Hindlimb muscle (tissue), 1 donor: ENCODE results near the gene ABTB1. TPM values are rescaled to one million over a fixed set of nuclear protein-coding genes. Genes with fewer than 3 reads are reported as not detected.

ENCODE experiments used
- DNase-seq: peaks from one replicate; pipeline ENCODE4 v3.0.0-alpha.2; 2013
- polyA plus RNA-seq: library from polyadenylated mRNA; unstranded; fragments of 120-200 nt; gene quantifications from one replicate; pipeline ENCODE4 v1.2.1, GENCODE V29; 2013; ENCODE audit not compliant: insufficient read length

The ABTB1 gene
- polyA plus RNA-seq, 1 donor = 16.6 TPM

DNA sequence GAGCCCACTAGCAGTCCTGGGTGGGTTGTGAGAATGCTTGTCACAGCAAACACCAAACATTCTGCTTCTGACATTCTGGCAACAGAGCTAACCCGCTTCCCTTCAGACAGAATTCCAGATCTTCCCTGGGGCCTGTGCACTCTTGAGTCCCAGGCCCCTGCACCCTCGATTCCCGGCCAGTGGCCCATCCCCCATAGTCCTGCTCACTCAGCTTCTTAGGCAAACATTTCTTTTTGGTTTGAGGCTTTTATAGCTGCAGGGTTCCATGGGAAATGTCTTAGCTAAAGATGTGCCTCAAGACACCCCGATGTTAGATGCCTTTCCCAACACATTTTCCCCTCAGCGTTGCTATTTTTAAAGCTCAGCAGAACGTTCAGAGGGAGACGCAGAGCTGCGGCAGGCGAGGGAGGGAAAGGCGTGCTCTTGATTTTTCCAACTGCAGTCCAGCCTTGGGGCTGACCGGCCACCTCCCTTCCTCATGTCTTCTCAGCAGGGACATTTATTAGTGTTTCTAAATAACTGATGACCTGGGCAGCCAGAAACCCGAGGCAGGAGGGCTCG, 35.2 kb downstream of the ABTB1 start:
- no peak for DNase-seq

DNA sequence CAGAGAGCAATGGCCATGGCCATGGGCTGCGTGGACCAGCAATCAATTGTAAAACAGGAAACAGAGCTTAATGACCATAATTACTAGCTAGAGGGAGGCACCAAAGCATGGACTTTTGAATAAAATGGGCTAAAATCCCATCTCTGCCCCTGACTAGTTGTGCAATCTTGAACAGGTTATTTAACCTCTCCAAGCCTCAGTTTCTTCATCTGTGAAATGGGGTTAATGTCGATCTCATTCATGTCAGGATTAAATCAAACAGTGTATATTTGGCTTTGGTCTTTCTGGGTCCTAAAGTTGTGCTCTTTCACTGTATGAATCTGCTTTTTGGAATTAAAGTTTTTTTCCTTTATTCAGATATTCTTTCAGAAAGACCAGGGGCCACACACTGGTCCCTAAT, 36.1 kb downstream of the ABTB1 start:
- no peak for DNase-seq

DNA sequence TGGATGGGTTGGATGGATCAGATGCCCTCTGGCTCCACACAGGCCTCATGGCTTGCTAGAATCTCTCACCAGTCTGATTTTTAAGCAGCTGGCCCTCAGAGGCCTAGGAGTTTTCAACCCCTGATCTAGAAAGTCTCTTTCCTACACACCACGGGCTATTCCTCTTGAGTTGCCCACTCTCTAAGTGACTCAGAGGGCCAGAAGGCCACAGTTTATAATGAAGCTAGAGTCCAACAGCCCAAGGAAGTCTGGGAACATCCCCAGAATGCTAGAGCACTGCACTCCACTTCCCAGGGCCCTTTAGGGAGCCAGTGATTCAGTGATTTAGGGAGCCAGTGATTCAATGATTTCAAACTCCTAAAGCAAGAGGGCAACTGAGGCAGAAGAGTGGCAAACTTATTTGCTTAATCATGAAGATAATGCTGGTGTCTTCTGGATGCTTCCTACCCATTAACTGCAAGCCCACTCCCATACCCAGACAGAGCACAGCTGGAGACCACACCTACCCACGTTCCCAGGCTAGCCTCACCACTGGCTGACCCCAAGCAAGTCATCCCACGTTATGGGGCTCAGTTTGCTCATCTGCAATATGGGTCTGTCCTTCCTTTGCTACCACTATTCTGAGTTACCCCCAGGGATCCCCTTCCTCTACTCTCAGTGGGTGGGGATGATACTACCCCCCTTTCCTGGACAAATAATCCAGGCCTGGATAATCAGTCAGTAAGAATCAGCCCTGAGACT, 36.7 kb downstream of the ABTB1 start:
- DNase-seq = no peak

DNA sequence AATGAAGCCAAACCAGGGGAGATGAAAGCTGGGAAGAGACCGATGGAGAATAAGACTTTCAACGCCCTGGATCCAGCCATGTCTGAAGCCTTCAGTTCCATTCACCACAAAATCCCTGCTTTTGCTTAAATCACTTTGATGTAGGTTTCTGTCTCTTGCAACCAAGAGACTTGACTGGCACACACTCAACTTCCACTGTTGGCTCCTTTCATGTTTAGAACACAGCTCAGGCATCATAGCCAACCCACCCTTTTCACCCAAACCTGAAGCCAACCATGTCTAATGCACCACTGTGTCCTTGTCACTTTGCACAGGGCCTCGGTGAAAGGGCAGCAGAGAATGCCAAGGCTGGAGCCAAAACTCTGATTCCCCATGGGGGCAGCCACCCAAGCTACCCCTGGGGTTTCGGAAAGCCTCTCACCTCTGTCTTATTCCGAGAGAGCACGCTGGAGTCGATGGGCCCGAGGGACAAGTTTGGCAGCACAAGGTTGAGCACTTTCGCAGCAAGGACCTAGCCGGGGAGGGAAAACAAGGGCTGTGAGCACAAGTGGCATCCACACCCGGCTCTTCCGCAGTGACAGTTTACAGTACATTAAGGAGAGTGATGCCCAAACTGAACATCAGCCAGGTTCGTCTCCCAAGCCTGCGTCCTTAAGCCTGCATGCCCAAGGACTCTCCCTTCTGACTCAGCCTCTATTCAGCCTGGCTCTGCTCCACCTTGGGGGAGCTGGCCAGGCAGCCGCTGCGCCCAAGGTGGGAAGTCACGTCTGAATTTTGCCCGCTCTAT, 37.6 kb downstream of the ABTB1 start:
- no peak for DNase-seq

DNA sequence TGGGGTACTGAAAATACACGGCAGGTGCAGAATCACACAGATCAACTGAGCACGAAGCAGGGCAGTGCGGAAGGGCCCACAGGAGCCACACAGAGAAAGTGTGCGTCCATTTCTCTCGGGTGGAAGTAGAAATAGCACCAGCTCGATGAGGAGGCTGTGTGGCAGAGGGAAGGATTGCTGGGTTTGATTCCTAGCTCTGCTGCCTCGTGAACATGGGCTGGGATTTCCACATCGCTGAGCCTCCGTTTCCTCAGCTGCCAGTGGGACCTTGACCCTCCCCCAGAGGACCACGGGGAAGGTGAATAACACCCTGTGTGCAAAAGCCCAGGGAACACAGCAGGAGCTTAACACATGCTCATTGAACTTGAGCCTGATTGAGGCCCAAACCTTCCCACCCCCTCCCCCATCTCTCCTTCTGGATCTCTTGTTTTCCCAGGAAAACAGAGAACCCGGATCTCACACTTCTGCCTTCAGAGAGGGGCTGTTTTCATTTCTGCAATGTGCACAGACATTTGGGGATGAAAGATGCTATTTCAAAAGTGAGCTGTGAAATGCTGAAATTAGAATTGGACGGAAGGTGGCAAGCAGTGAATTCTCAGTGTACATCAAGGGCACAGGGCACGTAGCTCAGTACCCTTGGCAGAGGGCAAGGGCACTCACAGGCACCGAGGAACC, 38.4 kb downstream of the ABTB1 start:
- DNase-seq = no peak

DNA sequence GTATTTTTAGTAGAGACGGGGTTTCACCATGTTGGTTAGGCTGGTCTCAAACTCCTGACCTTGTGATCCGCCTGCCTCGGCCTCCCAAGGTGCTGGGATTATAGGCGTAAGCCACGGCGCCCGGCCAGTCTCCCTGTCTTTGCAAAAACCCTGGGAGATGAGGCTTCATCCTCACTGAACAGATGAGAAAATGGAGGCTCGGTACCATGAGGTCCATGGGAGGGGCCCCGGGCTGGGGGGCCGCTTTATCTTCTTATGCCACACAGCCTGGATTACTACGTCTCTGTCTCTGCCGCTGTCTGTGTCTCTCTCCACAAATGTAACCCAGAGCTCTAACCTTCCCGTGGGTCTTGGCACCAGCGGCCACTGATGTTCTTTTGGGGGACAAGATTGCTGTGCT, 39.1 kb downstream of the ABTB1 start:
- no peak for DNase-seq

DNA sequence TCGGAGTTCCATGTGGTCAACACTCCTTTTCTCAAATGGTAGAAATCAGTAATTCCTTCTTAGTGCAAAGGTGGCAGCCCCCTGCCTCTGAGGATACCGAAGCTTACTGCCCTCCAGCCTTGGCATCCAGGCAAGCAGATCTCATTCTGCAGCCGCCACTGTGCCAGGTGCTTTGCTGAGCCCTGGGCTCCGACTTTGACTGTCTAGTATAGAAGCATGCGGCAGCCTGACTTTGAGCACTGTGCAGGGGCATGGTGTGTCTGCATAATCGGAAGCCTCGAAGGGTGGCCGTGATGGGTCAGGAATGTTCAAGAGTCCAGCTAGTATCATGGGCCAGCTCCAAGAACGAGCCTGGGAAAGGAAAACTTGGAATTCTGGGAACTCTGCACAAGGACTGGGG, 39.7 kb downstream of the ABTB1 start:
- DNase-seq = no peak

DNA sequence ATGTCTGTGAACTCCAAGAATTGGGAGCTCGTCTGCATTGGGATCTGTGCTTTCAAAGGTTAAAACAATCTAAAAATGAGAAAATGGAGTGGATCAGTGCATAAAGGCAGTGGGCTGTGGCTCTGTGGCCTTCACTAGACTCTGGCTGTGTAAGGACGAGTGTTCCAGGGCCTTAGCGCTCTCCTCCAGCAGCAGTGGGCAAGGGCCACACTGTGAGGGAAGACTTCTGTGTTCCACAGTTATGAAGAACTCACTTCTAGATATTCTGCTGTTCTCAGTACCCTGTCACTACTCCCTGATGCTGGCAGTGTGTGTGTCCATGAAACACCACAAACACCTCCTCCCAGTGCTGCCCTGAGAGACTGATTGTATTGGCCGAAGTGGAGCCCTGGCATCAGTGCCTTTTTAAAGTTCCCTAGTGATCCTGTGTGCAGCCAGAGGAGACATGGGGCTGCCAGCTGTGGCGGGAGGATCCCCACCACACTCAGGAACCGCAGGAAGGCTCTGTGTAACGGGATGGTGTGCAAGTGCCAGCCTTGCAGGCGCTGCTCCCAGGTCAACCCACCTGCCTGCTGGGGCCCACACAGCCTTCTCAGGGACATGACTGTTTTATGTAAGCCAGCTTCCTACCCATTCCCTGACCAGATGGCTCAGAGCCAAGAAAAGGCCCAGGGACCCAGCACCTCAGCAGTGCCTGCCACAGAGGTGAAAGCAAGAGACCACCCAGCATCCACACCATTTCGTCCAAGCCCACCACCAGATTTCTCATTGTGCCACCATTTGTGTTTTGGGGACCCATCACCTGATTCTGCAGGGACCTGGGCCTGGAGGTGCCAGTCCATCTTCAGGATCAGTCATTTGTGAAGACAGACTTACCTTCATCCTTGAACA, 40.4 kb downstream of the ABTB1 start:
- DNase-seq = no peak

DNA sequence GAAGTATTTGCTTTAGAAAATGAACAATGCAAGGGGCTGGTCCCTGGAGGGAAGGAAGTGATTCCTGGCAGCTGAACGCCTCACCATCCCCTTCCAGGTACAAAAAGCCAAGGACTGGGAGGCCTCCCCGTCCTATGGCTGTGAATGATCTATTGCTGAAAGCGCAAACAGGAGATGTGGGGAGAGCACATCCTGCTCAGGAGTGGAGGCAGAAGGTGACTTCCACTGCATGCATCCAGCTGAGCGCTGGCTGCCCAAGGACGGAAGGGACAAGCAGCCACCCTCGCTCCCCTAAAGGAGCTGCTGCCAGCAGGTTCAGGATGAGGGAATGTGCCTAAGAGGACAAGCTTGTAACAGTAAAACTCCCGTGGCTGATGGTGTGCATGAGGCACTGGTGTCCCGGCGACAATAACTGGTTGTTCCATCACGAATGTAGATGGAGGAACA, 41.4 kb downstream of the ABTB1 start:
- DNase-seq = no peak

DNA sequence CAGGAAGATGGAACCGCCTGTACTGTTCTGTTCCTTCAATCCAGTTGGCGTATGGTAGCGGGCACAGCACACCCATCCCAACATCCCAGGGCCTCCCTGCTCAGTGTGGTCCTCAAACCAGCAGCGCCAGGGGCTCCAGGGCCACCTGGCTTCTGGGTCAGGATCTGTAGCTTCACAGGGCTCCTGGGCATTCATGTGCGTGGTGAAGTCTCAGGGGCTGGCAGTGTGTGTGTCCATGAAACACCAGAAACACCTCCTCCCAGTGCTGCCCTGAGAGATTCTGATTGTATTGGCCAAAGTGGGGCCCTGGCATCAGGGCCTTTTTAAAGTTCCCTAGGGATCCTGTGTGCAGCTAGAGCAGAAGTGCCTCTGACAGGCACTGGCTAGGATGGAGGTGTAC, 42.1 kb downstream of the ABTB1 start:
- no peak for DNase-seq

DNA sequence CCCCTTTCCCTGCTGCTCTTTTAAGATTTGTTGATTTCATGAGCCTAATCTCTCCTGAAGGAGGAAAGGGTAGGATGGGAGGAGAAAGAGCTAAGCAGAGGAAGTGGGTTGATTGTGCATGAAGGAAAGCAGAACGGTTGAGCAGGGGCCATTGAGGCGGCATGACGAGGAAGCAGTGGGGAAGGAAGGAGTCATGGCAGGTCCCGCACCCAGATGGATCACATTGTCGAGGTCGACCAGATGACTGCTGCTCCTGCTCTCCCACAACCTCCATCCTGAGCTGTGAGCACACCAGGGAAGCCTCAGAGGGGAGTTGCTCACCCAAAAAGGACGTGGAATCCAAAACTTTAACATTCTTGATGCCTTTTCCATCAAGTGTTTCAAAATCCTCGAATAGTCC, 42.8 kb downstream of the ABTB1 start:
- no peak for DNase-seq

DNA sequence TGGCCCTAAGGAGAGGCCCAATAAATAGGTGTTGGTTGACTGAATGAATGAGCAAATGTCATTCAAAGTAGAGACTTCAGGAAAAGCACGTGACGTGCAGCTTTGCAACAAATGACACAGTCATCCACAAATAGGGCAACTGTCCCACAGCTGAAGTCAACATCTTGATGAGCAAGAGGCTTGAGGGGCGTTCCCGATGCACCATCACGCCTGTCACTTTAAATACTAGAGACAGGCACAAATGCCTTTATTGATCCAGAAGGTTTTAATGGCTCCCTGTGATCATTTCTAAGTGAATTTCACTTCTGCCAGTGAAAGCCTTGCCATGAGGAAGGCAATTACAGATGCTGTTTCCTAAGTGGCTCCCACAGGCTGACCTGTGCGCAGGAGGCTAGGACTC, 43.6 kb downstream of the ABTB1 start:
- no peak for DNase-seq

DNA sequence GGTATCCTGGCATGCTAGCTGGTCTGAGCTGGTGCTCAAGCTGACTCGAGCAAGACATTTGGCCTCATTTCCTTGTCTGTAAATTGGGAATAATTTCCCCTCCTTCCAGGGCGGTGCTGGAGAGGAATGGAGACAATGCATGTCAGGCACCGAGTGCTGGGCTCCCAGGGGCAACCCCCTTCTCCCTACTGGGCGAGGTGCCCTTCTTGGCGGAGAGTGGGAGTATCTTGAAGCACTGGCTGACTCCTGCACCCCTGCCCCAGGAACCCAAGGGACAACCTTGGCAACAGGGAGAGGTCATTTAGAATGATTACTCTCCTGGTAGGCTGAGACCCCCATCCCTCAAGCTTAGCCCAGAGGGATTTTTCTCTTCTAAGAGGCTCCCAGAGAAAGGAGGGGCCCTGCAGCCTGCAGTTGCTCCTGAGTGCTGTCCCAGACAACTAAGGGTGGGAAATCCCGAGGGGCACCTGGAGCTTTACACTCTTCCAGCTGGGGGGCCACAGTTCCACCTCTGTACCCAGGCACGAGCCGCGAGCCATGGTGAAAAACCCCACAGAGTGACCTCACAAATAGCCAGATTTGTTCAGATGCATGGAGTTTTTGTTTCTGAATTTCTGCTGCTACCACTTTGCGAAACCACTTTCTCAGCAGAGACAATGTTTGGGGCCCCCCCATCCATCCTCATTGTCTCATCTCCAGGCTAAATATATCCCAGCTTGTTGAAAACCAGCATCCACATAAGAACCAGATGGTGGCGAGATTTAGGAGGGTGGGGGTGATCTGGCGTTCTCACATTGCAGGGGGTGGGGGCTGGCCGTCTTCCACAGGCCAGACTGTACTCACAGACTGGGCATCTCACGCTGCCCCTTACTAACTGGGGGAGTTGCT, 44.8 kb downstream of the ABTB1 start:
- no peak for DNase-seq

DNA sequence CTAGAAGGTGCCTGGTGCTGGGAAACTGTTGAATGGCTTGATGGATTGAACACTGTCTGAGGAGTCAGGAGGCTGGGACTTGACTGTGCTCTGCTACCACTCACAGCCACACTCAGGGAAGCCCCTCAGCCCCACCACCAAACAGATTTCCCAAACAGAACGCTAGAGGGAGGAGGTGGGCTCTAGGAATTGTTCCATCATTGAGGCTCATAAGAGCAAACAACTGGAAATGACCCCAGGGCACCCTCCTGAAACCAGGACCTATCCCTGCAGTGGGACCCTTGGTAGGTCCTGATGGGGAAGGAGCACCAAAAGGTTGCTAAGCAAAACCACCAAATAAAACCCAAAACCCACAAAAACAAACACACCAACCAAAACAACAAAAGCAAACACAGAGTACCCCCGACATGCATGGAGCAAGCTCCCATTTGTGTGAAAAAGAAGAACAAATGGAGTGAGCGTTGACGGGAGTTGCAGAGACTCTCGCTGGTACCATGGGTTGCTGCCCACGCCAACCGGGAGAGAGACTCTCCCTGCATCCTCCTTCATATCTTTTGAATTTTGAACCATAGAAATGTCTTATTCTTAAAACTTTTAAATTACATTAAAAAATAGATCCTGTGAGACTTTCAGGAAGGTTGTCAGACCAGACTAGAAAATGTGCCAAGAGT, 45.6 kb downstream of the ABTB1 start:
- no peak for DNase-seq

DNA sequence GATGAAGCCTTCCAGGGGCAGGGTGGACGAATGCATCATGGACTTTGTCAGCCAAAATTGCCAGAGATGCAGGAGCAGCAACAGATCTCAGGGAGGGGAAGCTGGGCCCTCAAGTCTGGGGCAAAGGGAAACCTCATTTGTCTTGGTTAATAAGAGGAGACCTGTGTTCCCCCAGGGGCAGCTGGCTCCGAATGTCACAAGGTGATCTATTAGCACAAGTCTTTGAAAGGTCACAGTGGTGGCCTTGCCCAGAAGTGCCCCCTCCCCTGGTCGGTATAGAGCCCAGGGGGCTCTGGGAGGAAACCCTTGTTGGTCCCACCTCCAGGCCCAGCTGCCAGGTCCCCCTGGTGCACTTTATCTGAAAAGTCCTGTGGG, 46.2 kb downstream of the ABTB1 start:
- no peak for DNase-seq

DNA sequence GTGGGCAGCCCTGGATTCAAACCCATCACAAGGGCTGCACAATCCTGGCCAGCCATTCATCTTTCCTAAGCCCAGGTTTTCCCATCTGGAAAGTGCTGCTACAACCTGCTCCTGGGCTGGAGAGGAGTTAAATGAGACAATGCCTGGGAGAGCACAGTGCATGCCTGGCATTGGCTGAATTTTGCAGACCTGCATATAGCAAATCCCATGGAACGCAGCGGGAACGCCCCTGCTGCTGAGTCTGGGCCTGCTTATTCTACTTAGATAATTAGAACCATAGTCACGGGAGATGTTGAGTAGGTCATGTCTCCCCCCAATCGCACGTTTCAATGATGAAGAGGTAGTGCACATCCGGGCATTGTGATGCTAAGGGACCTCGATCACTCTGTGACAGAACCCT, 46.6 kb downstream of the ABTB1 start:
- DNase-seq = no peak

DNA sequence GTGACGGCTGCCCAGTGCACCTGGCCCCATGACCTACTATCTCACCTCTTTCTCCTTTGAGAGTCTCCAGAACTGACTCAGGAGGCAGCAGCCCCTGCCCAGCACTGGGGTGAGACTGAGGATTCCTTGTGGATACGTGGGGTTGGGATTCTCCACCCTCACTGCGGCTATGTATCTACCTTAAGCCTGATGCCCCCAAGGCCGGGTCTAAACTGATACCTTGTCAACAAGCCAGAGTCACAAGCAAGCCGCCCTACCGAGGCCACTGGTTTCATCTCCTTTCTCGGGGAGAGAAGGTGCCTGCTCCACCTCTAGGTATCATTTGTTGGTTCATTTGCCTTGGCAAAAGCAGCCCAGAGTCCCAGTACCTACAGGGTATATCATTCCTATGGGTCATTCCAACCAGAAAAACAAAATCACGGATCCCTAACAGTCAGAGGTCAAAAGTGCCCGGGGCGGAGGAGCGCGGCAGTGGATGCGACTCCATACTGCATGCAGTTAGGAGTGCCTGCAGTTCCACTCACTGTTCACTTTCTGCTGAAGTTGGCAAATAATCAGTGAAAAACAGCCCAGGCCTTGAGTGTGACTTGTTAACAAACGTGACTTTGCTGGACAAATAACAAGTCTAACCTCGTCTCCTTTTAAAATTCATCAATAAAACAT, 47.5 kb downstream of the ABTB1 start:
- DNase-seq = no peak

DNA sequence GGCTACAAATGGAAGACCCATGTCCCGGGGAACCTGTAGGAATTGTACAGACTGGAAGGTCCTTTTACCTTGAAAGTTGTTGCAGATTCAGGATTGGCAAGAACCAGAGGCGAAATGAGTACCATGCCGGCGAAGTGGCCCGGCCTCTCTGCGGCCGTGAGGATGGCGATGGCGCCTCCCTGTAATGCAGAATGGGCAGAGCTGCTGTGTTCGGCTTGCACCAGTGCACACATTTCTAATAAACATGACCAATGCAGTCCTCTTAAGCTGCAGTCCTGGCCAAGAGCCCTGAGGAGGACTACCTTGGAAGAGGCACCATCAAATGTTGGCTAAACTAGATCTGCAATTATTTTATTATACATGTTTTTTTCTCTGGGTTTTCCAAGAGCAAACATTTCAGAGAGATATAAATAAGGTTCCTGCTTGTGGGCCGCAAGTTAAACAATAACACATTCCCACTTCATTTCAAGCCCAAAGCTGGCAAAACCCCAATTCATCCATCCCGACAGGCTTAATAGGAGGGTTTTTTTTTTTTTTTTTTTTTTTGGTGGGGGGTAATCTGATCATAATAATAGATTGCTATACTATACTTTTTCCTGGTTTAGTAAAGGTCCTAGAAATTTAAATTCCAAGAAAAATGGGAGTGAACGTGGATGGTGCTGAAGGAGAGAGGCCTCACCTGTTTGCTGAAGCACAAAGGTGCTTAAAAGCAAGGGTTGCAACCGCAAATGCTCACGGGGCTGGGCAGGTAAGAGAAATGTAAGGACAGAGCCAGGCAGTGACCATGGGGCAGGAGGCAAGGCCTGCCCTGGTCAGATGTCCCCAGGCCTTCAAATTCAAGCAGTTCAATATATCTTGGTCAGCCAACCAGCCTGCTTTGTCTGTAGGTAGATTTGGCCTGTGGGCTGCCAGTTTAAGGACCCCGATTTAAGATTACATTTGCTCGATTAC, 48.5 kb downstream of the ABTB1 start:
- DNase-seq = no peak
